ENCODE measurements around the gene LRRC45.

Gene LRRC45

DNA sequence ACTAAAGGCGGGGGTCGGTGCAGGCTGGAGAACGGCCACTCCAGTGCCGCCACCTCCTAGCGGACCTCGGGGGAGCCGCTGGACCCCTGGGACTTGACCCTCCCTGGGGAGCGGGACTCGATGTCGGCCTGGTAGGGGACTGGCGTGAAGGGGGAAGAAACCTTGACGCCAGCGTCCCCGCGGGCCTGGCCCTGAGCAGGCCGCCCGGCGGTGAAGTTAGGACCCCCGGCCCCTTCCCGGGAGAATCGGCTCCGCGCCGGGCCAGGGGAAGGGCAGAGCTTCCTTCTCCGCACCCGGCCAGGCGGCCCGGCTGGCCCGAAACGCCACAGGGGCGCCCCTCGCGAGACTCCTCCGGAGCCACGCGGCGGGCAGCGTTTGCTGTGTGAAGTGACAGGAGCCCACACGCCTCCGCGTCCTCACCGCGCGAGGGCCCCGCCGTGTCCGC, 42.1 kb downstream of the LRRC45 start (continued):
- TF ChIP-seq, protein P1, sequence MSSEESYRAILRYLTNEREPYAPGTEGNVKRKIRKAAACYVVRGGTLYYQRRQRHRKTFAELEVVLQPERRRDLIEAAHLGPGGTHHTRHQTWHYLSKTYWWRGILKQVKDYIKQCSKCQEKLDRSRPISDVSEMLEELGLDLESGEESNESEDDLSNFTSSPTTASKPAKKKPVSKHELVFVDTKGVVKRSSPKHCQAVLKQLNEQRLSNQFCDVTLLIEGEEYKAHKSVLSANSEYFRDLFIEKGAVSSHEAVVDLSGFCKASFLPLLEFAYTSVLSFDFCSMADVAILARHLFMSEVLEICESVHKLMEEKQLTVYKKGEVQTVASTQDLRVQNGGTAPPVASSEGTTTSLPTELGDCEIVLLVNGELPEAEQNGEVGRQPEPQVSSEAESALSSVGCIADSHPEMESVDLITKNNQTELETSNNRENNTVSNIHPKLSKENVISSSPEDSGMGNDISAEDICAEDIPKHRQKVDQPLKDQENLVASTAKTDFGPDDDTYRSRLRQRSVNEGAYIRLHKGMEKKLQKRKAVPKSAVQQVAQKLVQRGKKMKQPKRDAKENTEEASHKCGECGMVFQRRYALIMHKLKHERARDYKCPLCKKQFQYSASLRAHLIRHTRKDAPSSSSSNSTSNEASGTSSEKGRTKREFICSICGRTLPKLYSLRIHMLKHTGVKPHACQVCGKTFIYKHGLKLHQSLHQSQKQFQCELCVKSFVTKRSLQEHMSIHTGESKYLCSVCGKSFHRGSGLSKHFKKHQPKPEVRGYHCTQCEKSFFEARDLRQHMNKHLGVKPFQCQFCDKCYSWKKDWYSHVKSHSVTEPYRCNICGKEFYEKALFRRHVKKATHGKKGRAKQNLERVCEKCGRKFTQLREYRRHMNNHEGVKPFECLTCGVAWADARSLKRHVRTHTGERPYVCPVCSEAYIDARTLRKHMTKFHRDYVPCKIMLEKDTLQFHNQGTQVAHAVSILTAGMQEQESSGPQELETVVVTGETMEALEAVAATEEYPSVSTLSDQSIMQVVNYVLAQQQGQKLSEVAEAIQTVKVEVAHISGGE (tag by site-specific recombination; conservative IDR thresholded peaks at IDR 0.05; ENCODE audit: low read depth): peak; percentile 32; the same call in 1 of the 2 replicates
- TF ChIP-seq ZNF140 (tag by site-specific recombination; IDR thresholded peaks at IDR 0.05): no peak
- TF ChIP-seq ZNF677 (tag by site-specific recombination; IDR thresholded peaks at IDR 0.05): no peak
- no peak for TF ChIP-seq ZNF175 (tag by site-specific recombination; IDR thresholded peaks at IDR 0.05)
- TF ChIP-seq HOXC10 (CRISPR knock-in tag; IDR thresholded peaks at IDR 0.05): 0 out of 2 replicates have a peak, but pooled peaks have one; percentile 17
- no peak for TF ChIP-seq ZNF571 (tag by site-specific recombination; IDR thresholded peaks at IDR 0.05)
- TF ChIP-seq ZNF398 (tag by site-specific recombination; IDR thresholded peaks at IDR 0.05): no peak
- 0 out of 2 replicates have a peak, but pooled peaks have one; percentile 13 for TF ChIP-seq MEIS1 (CRISPR knock-in tag; IDR thresholded peaks at IDR 0.05; ENCODE audit: borderline replicate concordance)
- TF ChIP-seq ZNF610 (tag by site-specific recombination; IDR thresholded peaks at IDR 0.05; ENCODE audit: borderline replicate concordance): no peak
- no peak for TF ChIP-seq ZNF16 (tag by site-specific recombination; IDR thresholded peaks at IDR 0.05; ENCODE audit: low read depth)
- no peak for TF ChIP-seq ZBTB17 (tag by site-specific recombination; IDR thresholded peaks at IDR 0.05)
- TF ChIP-seq BCL11B (tag by site-specific recombination; IDR thresholded peaks at IDR 0.05; ENCODE audit: low read depth): 0 out of 2 replicates have a peak, but pooled peaks have one; percentile 7
- TF ChIP-seq ZNF302 (tag by site-specific recombination; IDR thresholded peaks at IDR 0.05; ENCODE audit: low read depth): no peak
- TF ChIP-seq ZNF513 (tag by site-specific recombination; IDR thresholded peaks at IDR 0.05): no peak
- no peak for TF ChIP-seq KLF16 (tag by site-specific recombination; IDR thresholded peaks at IDR 0.05)

DNA sequence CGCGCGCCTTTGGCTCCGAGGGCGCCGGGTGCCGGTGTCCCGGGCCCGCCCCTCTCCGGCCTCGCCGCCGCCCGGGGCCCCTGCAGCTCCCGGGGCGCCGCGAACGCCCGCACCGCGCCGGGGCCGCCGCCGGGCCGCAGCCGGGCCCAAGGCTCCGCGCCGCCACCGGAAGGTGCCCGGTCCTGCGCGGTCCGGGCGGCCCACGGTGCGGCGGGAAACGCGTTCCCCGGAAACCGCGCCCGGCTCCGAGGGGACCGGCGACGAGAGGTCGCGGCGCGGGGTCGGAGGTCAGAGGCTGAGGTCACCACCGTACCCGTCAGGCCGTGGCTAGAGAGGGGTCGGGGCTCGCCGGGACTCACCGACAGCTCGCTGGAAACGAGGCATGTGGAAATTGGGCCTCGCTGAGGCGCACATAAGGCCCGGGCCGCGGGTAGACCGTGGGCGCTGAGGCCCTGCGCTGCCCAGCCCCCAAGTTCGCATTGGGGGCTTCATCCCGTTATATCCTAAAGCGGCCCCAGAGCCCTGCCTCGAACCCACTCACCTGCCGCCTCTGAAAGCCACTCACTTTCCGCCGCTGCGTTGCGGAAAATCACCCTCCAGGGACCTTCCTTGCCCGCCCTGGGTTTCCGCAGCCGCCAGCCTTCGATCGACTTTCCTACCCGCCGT, 42.7 kb downstream of the LRRC45 start, which contains the start of gene DUS1L:
DUS1L (minus strand) TSS at position 167 of the 666 bp plus-strand sequence. CDS start 745 bp downstream, outside the sequence.
- CTCF ChIA-PET: interaction anchor here (0.7 to 1.9 kb wide), 6 partner anchors 10 to 107 kb away, joined by 3 to 5 read pairs (median 3); no protein-coding TSS in a partner anchor
- H3K4me3 ChIP-seq (ENCODE audit: low read depth, low read length): peak within 1 kb of the TSS; percentile 83
- peaks cover 0 to 39% of the 10 kb centered on the region in 2 experiments; a peak in 1 of 3 replicates for H3K36me3 ChIP-seq (ENCODE audit: control insufficient read depth in 2 of 2, insufficient read depth in 1 of 2, low read length in 2 of 2)
- H3K9me3 ChIP-seq (ENCODE audit: control insufficient read depth, insufficient read depth, low read depth, low read length): no peaks in the 10 kb centered on the region
- peaks cover 7% of the 10 kb centered on the region; the same call in 1 of the 2 replicates for H3K4me1 ChIP-seq (ENCODE audit: control insufficient read depth, insufficient read depth, low read length)
- POLR2A ChIA-PET: interaction anchor here (0.8 to 2.5 kb wide), 6 partner anchors 11 to 33 kb away, joined by 3 to 12 read pairs (median 5); partner anchors contain the start of genes DCXR, FASN and GPS1
- H3K27ac ChIP-seq (ENCODE audit: extremely low read depth, low read depth, low read length): peak within 1 kb of the TSS; percentile 95
- TF ChIP-seq ZNF449 (tag by site-specific recombination; IDR thresholded peaks at IDR 0.05) (peak; percentile 51; the same call in 1 of the 2 replicates), ZNF174 (tag by site-specific recombination; IDR thresholded peaks at IDR 0.05) (no peak), SCRT2 (tag by site-specific recombination; IDR thresholded peaks at IDR 0.05) (no peak), KLF10 (tag by site-specific recombination; IDR thresholded peaks at IDR 0.05) (peak; percentile 65; the same call in 1 of the 2 replicates), ZBTB17 (tag by site-specific recombination; IDR thresholded peaks at IDR 0.05) (0 out of 2 replicates have a peak, but pooled peaks have one; percentile 22), SP7 (tag by site-specific recombination; IDR thresholded peaks at IDR 0.05) (peak; percentile 92), KLF9 (tag by site-specific recombination; IDR thresholded peaks at IDR 0.05; ENCODE audit: low read depth) (peak; percentile 60), ZNF830 (tag by site-specific recombination; IDR thresholded peaks at IDR 0.05; ENCODE audit: low read depth) (no peak), EGR2 (tag by site-specific recombination; IDR thresholded peaks at IDR 0.05; ENCODE audit: low read depth) (peak; percentile 63; the same call in 1 of the 2 replicates), ZFP69B (tag by site-specific recombination; IDR thresholded peaks at IDR 0.05) (peak; percentile 56; the same call in 1 of the 2 replicates)

Data from HEK293 (cell line).